ACC112 (cell line): ENCODE data around the gene SLC20A1.

Experiments
- H2AFZ ChIP-seq: fragments of 200-600 bp; sonication (generic); one replicate; pipeline ENCODE4 v1.6.0; 2017; ENCODE audit warnings: antibody characterized with exemption, low read length; ENCODE audit not compliant: unreplicated experiment
- H3K27ac ChIP-seq: fragments of 200-600 bp; sonication (generic); 2 replicates; pipeline ENCODE4 v1.5.1; 2014; ENCODE audit warnings: low read depth, mild to moderate bottlenecking, antibody characterized with exemption, low read length, moderate library complexity
- H3K27me3 ChIP-seq: fragments of 200-600 bp; sonication (generic); 2 replicates; pipeline ENCODE4 v1.6.1; 2014; ENCODE audit warnings: mild to moderate bottlenecking, antibody characterized with exemption, low read length, moderate library complexity, mixed read lengths; ENCODE audit not compliant: insufficient read depth
- H3K36me3 ChIP-seq: fragments of 200-600 bp; sonication (generic); 2 replicates; pipeline ENCODE4 v1.6.1; 2016; ENCODE audit warnings: mild to moderate bottlenecking, antibody characterized with exemption, low read length, moderate library complexity, mixed read lengths; ENCODE audit not compliant: insufficient read depth
- H3K4me1 ChIP-seq: fragments of 200-600 bp; sonication (generic); one replicate; pipeline ENCODE4 v1.6.1; 2016; ENCODE audit warnings: low read length, mixed read lengths; ENCODE audit not compliant: insufficient read depth, unreplicated experiment, control insufficient read depth
- H3K4me3 ChIP-seq: fragments of 200-600 bp; sonication (generic); 2 replicates; pipeline ENCODE4 v1.5.1; 2014; ENCODE audit warnings: mild to moderate bottlenecking, low read depth, low read length
- H3K79me2 ChIP-seq: fragments of 200-600 bp; sonication (generic); one replicate; pipeline ENCODE4 v1.6.0; 2016; ENCODE audit warnings: low read length; ENCODE audit not compliant: control insufficient read depth, unreplicated experiment, insufficient read depth

SLC20A1 gene

GRCh38 chr2:112645310-112646101, at the start of gene SLC20A1:
TSS of gene SLC20A1 (plus strand) at chr2:112645939. CDS start at chr2:112646829, 890 bp downstream.
- Histone ChIP-seq H3K27ac (peak within 1 kb of the TSS; percentile 84), H3K79me2 (peaks cover 70% of the 10 kb centered on the region), H3K4me1 (peaks cover 59% of the 10 kb centered on the region), H2AFZ (no peak within 1 kb of the TSS), H3K27me3 (no peaks in the 10 kb centered on the region), H3K4me3 (peak within 1 kb of the TSS; percentile 99), H3K36me3 (peaks cover 35% of the 10 kb centered on the region)

- no peaks in the 10 kb centered on the region for H3K27me3 ChIP-seq
- peaks cover 9% of the 10 kb centered on the region for H3K4me1 ChIP-seq
- no peak overlapping the region for H3K4me3 ChIP-seq
- H2AFZ ChIP-seq: no peak overlapping the region
- H3K79me2 ChIP-seq: no peaks in the 10 kb centered on the region
- no peaks in the 10 kb centered on the region for H3K36me3 ChIP-seq
- H3K27ac ChIP-seq: no peak overlapping the region
Observed at GRCh38 chr2:112597537-112598322, 48.0 kb upstream of the SLC20A1 start.

DNA sequence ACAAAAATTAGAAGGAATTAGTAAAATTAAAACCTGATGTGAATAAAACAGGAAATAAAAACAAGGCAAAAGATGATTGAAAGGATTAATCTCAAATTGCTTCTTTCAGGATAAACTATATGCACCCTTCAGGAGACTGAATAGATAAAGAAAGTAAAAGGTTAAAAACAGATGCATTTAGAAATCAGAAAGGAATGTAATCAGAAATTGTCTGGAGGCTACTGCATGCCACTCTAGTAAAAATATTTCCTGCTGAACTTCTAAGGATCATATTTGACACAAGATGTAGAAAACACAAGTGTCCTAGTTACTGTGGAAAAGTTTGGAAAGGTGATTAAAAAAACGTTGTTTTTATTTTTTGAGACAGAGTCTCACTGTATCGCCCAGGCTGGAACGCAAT, 45.1 kb upstream of the SLC20A1 start:
- no peak overlapping the region for H3K27ac ChIP-seq
- H3K27me3 ChIP-seq: no peaks in the 10 kb centered on the region
- peak overlapping the region; percentile 85 for H2AFZ ChIP-seq
- H3K4me3 ChIP-seq: peak overlapping the region; percentile 5; the same call in 1 of the 2 replicates
- peaks cover 9% of the 10 kb centered on the region for H3K4me1 ChIP-seq
- no peaks in the 10 kb centered on the region for H3K79me2 ChIP-seq
- no peaks in the 10 kb centered on the region for H3K36me3 ChIP-seq

DNA sequence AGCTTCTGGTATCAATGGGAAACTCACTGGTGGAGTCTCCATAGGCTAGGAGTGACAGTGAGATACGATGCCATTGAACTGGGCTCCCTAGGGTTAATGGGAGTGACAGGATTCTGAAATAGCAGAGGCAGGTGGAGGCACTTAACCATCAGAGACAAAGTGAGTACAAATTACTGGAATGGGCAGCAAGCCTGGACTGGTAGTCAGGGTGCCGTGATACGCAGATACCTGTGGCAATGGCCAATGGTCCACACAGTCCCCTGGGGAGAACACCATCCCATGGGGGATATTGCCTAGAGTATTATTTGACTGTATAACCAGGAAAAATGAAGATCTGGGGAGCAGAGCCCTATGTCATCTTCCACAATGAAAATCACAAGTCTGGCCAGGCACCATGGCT, 44.0 kb upstream of the SLC20A1 start:
- Histone ChIP-seq H3K4me1 (peaks cover 9% of the 10 kb centered on the region), H3K4me3 (no peak overlapping the region), H3K27me3 (no peaks in the 10 kb centered on the region), H3K27ac (no peak overlapping the region), H3K36me3 (no peaks in the 10 kb centered on the region), H3K79me2 (no peaks in the 10 kb centered on the region), H2AFZ (no peak overlapping the region)

- Histone ChIP-seq H3K27ac (no peak overlapping the region), H3K36me3 (no peaks in the 10 kb centered on the region), H3K4me3 (no peak overlapping the region), H3K79me2 (no peaks in the 10 kb centered on the region), H2AFZ (no peak overlapping the region), H3K27me3 (no peaks in the 10 kb centered on the region), H3K4me1 (peaks cover 9% of the 10 kb centered on the region)
Observed at GRCh38 chr2:112602917-112603316, 42.8 kb upstream of the SLC20A1 start.

GRCh38 chr2:112603731-112604130, 42.0 kb upstream of the SLC20A1 start:
- Histone ChIP-seq H3K36me3 (no peaks in the 10 kb centered on the region), H2AFZ (no peak overlapping the region), H3K79me2 (no peaks in the 10 kb centered on the region), H3K4me3 (no peak overlapping the region), H3K4me1 (peaks cover 9% of the 10 kb centered on the region), H3K27ac (no peak overlapping the region), H3K27me3 (no peaks in the 10 kb centered on the region)

DNA sequence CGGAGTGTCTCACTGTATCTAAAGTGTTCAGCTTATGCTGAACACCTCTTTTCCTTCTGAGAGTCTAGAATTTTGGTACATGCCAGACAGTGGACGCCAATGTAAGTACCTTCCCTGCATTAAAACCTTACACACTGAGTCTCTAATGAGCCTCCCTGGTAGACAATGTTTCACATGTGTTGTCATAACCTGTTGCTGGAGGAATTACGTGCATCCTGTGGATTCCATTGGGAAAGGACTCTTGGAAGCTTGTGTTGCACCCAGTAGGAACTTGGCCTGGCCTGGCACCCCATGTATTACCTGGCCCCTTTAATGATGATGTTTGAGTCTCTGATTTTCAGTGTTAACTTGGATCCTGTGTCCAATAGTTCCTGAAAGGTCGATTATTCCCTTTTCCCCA, 40.8 kb upstream of the SLC20A1 start:
- no peak overlapping the region for H3K4me3 ChIP-seq
- no peaks in the 10 kb centered on the region for H3K79me2 ChIP-seq
- H3K27ac ChIP-seq: no peak overlapping the region
- no peak overlapping the region for H2AFZ ChIP-seq
- H3K4me1 ChIP-seq: peaks cover 9% of the 10 kb centered on the region
- no peaks in the 10 kb centered on the region for H3K27me3 ChIP-seq
- no peaks in the 10 kb centered on the region for H3K36me3 ChIP-seq

DNA sequence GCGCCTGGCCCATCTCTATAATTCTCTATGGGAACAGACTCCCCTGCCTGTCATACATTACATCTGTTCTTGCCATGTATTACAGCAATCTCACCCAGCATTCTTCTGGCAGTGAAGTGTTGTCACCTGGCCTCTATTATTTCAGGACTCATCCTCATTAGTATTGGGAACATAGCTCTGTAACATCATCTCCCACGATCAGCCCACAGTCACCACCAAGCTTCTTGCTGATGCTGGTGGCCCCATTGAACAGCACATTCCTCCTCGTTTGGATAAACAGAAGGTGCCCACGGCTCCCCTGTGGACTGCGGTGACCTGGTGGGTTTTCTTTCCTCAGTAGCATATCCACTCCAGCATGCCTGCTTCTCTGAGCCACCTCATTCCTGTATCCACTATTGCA, 39.8 kb upstream of the SLC20A1 start:
- Histone ChIP-seq H3K4me3 (no peak overlapping the region), H3K4me1 (peaks cover under 1% of the 10 kb centered on the region), H3K27ac (no peak overlapping the region), H2AFZ (no peak overlapping the region), H3K36me3 (no peaks in the 10 kb centered on the region), H3K79me2 (no peaks in the 10 kb centered on the region), H3K27me3 (no peaks in the 10 kb centered on the region)

DNA sequence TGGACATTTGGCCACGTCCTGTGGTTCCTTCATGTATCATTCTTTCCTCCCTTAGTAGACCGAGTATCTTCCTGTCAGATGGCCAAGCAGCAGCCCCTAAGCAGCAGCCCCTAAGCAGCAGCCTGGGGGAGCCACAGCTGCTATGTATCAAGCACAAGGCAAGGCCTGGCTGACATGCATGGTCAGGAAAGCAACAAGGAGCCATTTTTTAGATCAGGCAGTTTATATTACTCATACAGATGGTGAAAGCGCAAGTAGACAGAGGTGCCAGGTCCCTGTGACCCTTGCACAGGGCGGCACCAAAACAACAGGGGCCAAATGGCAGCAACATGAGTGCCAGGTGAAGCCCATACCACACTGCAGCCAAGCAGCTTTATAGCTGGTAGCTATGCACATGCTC, 39.2 kb upstream of the SLC20A1 start:
- Histone ChIP-seq H3K27ac (no peak overlapping the region), H3K36me3 (no peaks in the 10 kb centered on the region), H3K4me3 (no peak overlapping the region), H3K79me2 (no peaks in the 10 kb centered on the region), H3K27me3 (no peaks in the 10 kb centered on the region), H2AFZ (no peak overlapping the region), H3K4me1 (no peaks in the 10 kb centered on the region)

- Histone ChIP-seq H3K4me3 (no peak overlapping the region), H2AFZ (no peak overlapping the region), H3K27ac (no peak overlapping the region), H3K27me3 (no peaks in the 10 kb centered on the region), H3K79me2 (no peaks in the 10 kb centered on the region), H3K36me3 (no peaks in the 10 kb centered on the region), H3K4me1 (no peaks in the 10 kb centered on the region)
Observed at GRCh38 chr2:112607680-112608438, 37.9 kb upstream of the SLC20A1 start.
